Breast epithelium (tissue), 4 donors: ENCODE measurements around the gene CCDC34. TPM values are rescaled to one million over a fixed set of nuclear protein-coding genes. Genes with fewer than 3 reads are reported as not detected.
A peak's percentile ranks its signal among the peaks of the same experiment; 100 is the strongest.

Experiments
- DNase-seq, 2 donors: peaks; one replicate each; pipeline ENCODE4 v3.0.0-alpha.2; 2019; ENCODE audit warnings: low spot score in 2 of 2
- H3K27ac ChIP-seq, 2 donors: fragments of 200-600 bp; sonication (generic) in 1 of 2; one replicate each; pipeline ENCODE4 v1.5.1; 2016 to 2019; ENCODE audit warnings: mild to moderate bottlenecking in 1 of 2
- H3K27me3 ChIP-seq, 2 donors: fragments of 200-600 bp; sonication (generic) in 1 of 2; one replicate each; pipeline versions ENCODE4 v1.5.1 to v1.6.0; 2017 to 2019; ENCODE audit warnings: control low read depth in 1 of 2, mild to moderate bottlenecking in 1 of 2
- H3K36me3 ChIP-seq: fragments of 200-600 bp; one replicate; pipeline ENCODE4 v1.5.1; 2019
- H3K4me1 ChIP-seq, 2 donors: fragments of 200-600 bp; sonication (generic); one replicate each; pipeline ENCODE4 v1.5.1; 2016 to 2019; ENCODE audit warnings: control low read depth in 1 of 2
- H3K4me3 ChIP-seq, 3 donors: fragments of 200-600 bp; sonication (generic); 1 replicate in 2 of 3; 2 replicates in 1 of 3; pipeline ENCODE4 v1.5.1; 2016 to 2019; ENCODE audit warnings: mild to moderate bottlenecking in 3 of 3, moderate library complexity in 2 of 3
- H3K9me3 ChIP-seq, 2 donors: fragments of 200-600 bp; sonication (generic) in 1 of 2; one replicate each; pipeline ENCODE4 v1.5.1; 2016 to 2019; ENCODE audit warnings: control low read depth in 1 of 2
- CTCF ChIP-seq, 3 donors: fragments of 450-650 bp; IDR thresholded peaks; one replicate each; pipeline ENCODE4 v1.5.1; 2016 to 2017; ENCODE audit warnings: antibody characterized with exemption in 3 of 3, mild to moderate bottlenecking in 3 of 3, moderate library complexity in 3 of 3
- POLR2A ChIP-seq: fragments of 450-650 bp; IDR thresholded peaks from one replicate; pipeline ENCODE4 v1.6.1; 2016; ENCODE audit warnings: antibody characterized with exemption, mild to moderate bottlenecking, moderate library complexity
- POLR2AphosphoS5 ChIP-seq, 3 donors: sonication (generic); formaldehyde crosslinking; IDR thresholded peaks; one replicate each; pipeline ENCODE4 v1.6.1; 2017; ENCODE audit warnings: antibody characterized with exemption in 3 of 3
- intact Hi-C: fragments of 100-400 bp; cut with DNase I; formaldehyde crosslinking; loops from one replicate; pipeline ENCODE4 v1.15.1; 2023; ENCODE audit warnings: low total_unique reads
- total RNA-seq, 3 donors: library from RNA; depleted of rRNA; stranded (reverse); fragments of >200 nt; gene quantifications; one replicate each; pipeline ENCODE4 v1.1.0, GENCODE V29; 2016

Gene CCDC34
- total RNA-seq, 3 donors from 2014 or later: 2.2 to 9.7 (median 4.9) TPM

GRCh38 chr11:27403195-27403594 lies 40.2 kb upstream of the CCDC34 start:
- Histone ChIP-seq H3K4me3 (no peak overlapping the region), H3K27ac (no peak overlapping the region), H3K27me3 (no peaks in the 10 kb centered on the region), H3K36me3 (no peaks in the 10 kb centered on the region), H3K4me1 (no peaks in the 10 kb centered on the region), H3K9me3 (no peaks in the 10 kb centered on the region)
- intact Hi-C loops: no loop called here
- DNase-seq: no peak
- TF ChIP-seq POLR2AphosphoS5 (IDR thresholded peaks at IDR 0.05): no peak
- no peak for TF ChIP-seq CTCF (IDR thresholded peaks at IDR 0.05)
- TF ChIP-seq POLR2A: no peak

- Histone ChIP-seq H3K27me3 (no peaks in the 10 kb centered on the region), H3K27ac (peak overlapping the region in 1 of 2 donors; percentile 34), H3K9me3 (no peaks in the 10 kb centered on the region), H3K36me3 (no peaks in the 10 kb centered on the region), H3K4me1 (no peaks in the 10 kb centered on the region), H3K4me3 (no peak overlapping the region)
- intact Hi-C loops: no loop called here
- TF ChIP-seq POLR2AphosphoS5 (IDR thresholded peaks at IDR 0.05): no peak
- TF ChIP-seq POLR2A: no peak
- no peak for TF ChIP-seq CTCF (IDR thresholded peaks at IDR 0.05)
- no peak for DNase-seq
Measured at GRCh38 chr11:27402450-27402849, 39.4 kb upstream of the CCDC34 start.

GRCh38 chr11:27401833-27402316 lies 38.9 kb upstream of the CCDC34 start:
- no peaks in the 10 kb centered on the region for H3K4me1 ChIP-seq
- peak overlapping the region in 1 of 2 donors; percentile 34 for H3K27ac ChIP-seq
- no peak for DNase-seq
- no peaks in the 10 kb centered on the region for H3K9me3 ChIP-seq
- H3K27me3 ChIP-seq: no peaks in the 10 kb centered on the region
- intact Hi-C loops: no loop called here
- TF ChIP-seq POLR2A (no peak), POLR2AphosphoS5 (IDR thresholded peaks at IDR 0.05) (no peak), CTCF (IDR thresholded peaks at IDR 0.05) (no peak)
- no peak overlapping the region for H3K4me3 ChIP-seq
- H3K36me3 ChIP-seq: no peaks in the 10 kb centered on the region

GRCh38 chr11:27401280-27401832 lies 38.3 kb upstream of the CCDC34 start:
- no peaks in the 10 kb centered on the region for H3K9me3 ChIP-seq
- no peaks in the 10 kb centered on the region for H3K27me3 ChIP-seq
- no peak overlapping the region for H3K4me3 ChIP-seq
- intact Hi-C loops: no loop called here
- no peak for DNase-seq
- H3K4me1 ChIP-seq: no peaks in the 10 kb centered on the region
- no peaks in the 10 kb centered on the region for H3K36me3 ChIP-seq
- TF ChIP-seq POLR2A: no peak
- TF ChIP-seq CTCF (IDR thresholded peaks at IDR 0.05): no peak
- TF ChIP-seq POLR2AphosphoS5 (IDR thresholded peaks at IDR 0.05): no peak
- no peak overlapping the region for H3K27ac ChIP-seq

- Histone ChIP-seq H3K4me3 (no peak overlapping the region), H3K9me3 (no peaks in the 10 kb centered on the region), H3K4me1 (no peaks in the 10 kb centered on the region), H3K27me3 (no peaks in the 10 kb centered on the region), H3K36me3 (no peaks in the 10 kb centered on the region), H3K27ac (no peak overlapping the region)
- DNase-seq: no peak
- intact Hi-C loops: no loop called here
- no peak for TF ChIP-seq POLR2AphosphoS5 (IDR thresholded peaks at IDR 0.05)
- no peak for TF ChIP-seq POLR2A
- no peak for TF ChIP-seq CTCF (IDR thresholded peaks at IDR 0.05)
Measured at GRCh38 chr11:27398400-27398770, 35.4 kb upstream of the CCDC34 start.
